Mucosa of gallbladder (tissue), 1 donor: ENCODE data around the gene SVIL. TPM values are rescaled to one million over a fixed set of nuclear protein-coding genes. Genes with fewer than 3 reads are reported as not detected.
"Not testable (repeated sequence)": the region's sequence is repeated elsewhere in the genome, so short reads cannot be mapped to it uniquely, and the experiment has no call there.

ENCODE experiments used
- DNase-seq: peaks from one replicate; pipeline ENCODE4 v3.0.0-alpha.2; 2020; ENCODE audit warnings: low spot score
- total RNA-seq: library from RNA; stranded (reverse); gene quantifications from one replicate; pipeline ENCODE4 v1.2.1, GENCODE V29; 2021
- donor health status: DM: no; HTN: no; CAD: no.

Gene SVIL
- total RNA-seq, 1 donor from 2014 or later, result 284 TPM

- no peak for DNase-seq
These were observed 58.1 kb downstream of the SVIL start for GRCh38 chr10:29576681-29577080.

GRCh38 chr10:29575098-29575455 lies 59.7 kb downstream of the SVIL start:
- no peak for DNase-seq

GRCh38 chr10:29574212-29575097 lies 60.3 kb downstream of the SVIL start:
- DNase-seq, result not testable (repeated sequence)

- DNase-seq, result not testable (repeated sequence)
These were observed 64.5 kb downstream of the SVIL start for GRCh38 chr10:29570248-29570647.

GRCh38 chr10:29569795-29570194 lies 65.0 kb downstream of the SVIL start:
- no peak for DNase-seq

GRCh38 chr10:29567003-29567402 lies 67.8 kb downstream of the SVIL start:
- DNase-seq, result no peak

- not testable (repeated sequence) for DNase-seq
These were observed 68.6 kb downstream of the SVIL start for GRCh38 chr10:29566209-29566608.

GRCh38 chr10:29563420-29564035 lies 71.2 kb downstream of the SVIL start:
- no peak for DNase-seq

- DNase-seq, result not testable (repeated sequence)
These were observed 71.8 kb downstream of the SVIL start for GRCh38 chr10:29563006-29563405.

GRCh38 chr10:29559996-29560395 lies 74.8 kb downstream of the SVIL start:
- no peak for DNase-seq

GRCh38 chr10:29557665-29558064 lies 77.1 kb downstream of the SVIL start:
- DNase-seq, result no peak

GRCh38 chr10:29555746-29556481 lies 78.9 kb downstream of the SVIL start:
- no peak for DNase-seq

GRCh38 chr10:29555091-29555745 lies 79.6 kb downstream of the SVIL start:
- no peak for DNase-seq

GRCh38 chr10:29554660-29555059 lies 80.1 kb downstream of the SVIL start:
- no peak for DNase-seq

GRCh38 chr10:29553544-29554250 lies 81.1 kb downstream of the SVIL start:
- DNase-seq, result no peak

GRCh38 chr10:29553116-29553515 lies 81.7 kb downstream of the SVIL start:
- DNase-seq, result not testable (repeated sequence)

- DNase-seq, result not testable (repeated sequence)
These were observed 85.3 kb downstream of the SVIL start for GRCh38 chr10:29549493-29549892.

GRCh38 chr10:29546773-29547313 lies 87.9 kb downstream of the SVIL start:
- DNase-seq, result no peak

- DNase-seq, result no peak
These were observed 89.6 kb downstream of the SVIL start for GRCh38 chr10:29545122-29545521.

- no peak for DNase-seq
These were observed 91.1 kb downstream of the SVIL start for GRCh38 chr10:29543715-29544114.

- DNase-seq, result no peak
These were observed 92.0 kb downstream of the SVIL start for GRCh38 chr10:29542723-29543122.
